Testis (tissue), 3 donors: Measurements from ENCODE around the gene CPSF4L. TPM values are rescaled to one million over a fixed set of nuclear protein-coding genes. Genes with fewer than 3 reads are reported as not detected.

Experiments used
- DNase-seq: peaks from one replicate; pipeline ENCODE4 v3.0.0-alpha.2; 2019
- H3K27ac ChIP-seq, 2 donors: fragments of 200-600 bp; sonication (generic); one replicate each; pipeline ENCODE4 v1.5.1; 2019
- H3K27me3 ChIP-seq: fragments of 200-600 bp; sonication (generic); one replicate; pipeline ENCODE4 v1.5.1; 2019
- H3K36me3 ChIP-seq: fragments of 200-600 bp; sonication (generic); one replicate; pipeline ENCODE4 v1.5.1; 2017; ENCODE audit warnings: low read depth; ENCODE audit errors: missing control alignments
- H3K4me1 ChIP-seq: fragments of 200-600 bp; sonication (generic); one replicate; pipeline ENCODE4 v1.5.1; 2019
- H3K4me3 ChIP-seq, 2 donors: fragments of 200-600 bp; sonication (generic); one replicate each; pipeline ENCODE4 v1.5.1; 2017 to 2019
- H3K9me3 ChIP-seq: fragments of 200-600 bp; sonication (generic); one replicate; pipeline ENCODE4 v1.5.1; 2017
- CTCF ChIP-seq, 3 experiments: fragments of 450-650 bp in 2 of 3; fragments of 200-600 bp in 1 of 3; sonication (generic) in 1 of 3; IDR thresholded peaks; one replicate each; pipeline ENCODE4 v1.5.1; 2016 to 2019; ENCODE audit warnings: antibody characterized with exemption in 3 of 3, mild to moderate bottlenecking in 2 of 3, moderate library complexity in 1 of 3
- POLR2A ChIP-seq: fragments of 450-650 bp; IDR thresholded peaks from one replicate; pipeline ENCODE4 v1.6.1; 2017; ENCODE audit warnings: antibody characterized with exemption, mild to moderate bottlenecking, moderate library complexity
- WGBS, 2 donors: methylation state at CpG; one replicate each; pipeline ENCODE4 v1.1.5; 2018; 5-methylcytosine and 5-hydroxymethylcytosine counted together
- intact Hi-C: fragments of 100-400 bp; cut with DNase I; formaldehyde crosslinking; loops from one replicate; pipeline ENCODE4 v1.15.1; 2023; ENCODE audit warnings: low total_unique reads
- polyA plus RNA-seq: library from polyadenylated mRNA; stranded (reverse); fragments of 350-450 nt; fragmentation: Illumina TruSeq; extraction: RNeasy Lipid Tissue Mini Kit (QIAGEN cat#74804); gene quantifications from one replicate; pipeline ENCODE4 v1.2.3, GENCODE V29; 2014; ENCODE audit warnings: low read depth, low replicate concordance; ENCODE audit not compliant: insufficient read depth
- total RNA-seq, 2 donors: library from RNA; depleted of rRNA; stranded (reverse); fragments of >200 nt; gene quantifications; one replicate each; pipeline ENCODE4 v1.2.3, GENCODE V29; 2016

CPSF4L gene
- total and polyA plus RNA-seq, 3 donors from 2014 or later = 0.79 to 0.94 TPM; not detected in 1

DNA sequence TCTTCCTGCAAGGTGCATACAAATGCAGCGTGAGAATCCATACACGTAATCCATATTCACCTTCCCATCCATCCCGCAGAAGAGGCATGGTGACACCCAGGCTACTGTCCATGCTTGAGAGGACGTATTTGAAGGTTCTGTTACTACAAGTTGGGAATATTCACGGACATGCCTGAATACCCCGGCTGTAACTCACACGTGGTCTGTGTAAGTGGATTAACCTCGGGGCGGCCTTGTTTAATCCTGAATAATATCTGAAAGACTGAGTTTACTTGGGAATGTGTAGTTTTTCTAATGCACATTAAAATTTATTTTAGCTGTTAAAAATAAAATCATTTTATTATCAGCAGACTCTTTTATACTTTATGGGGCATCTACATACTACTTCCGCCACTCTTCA is 13.1 kb downstream of the CPSF4L start:
- DNase-seq = no peak
- H3K4me1 ChIP-seq = no peaks in the 10 kb centered on the region
- H3K4me3 ChIP-seq = no peak overlapping the region
- no peaks in the 10 kb centered on the region for H3K36me3 ChIP-seq
- intact Hi-C loops = no loop called here
- no peaks in the 10 kb centered on the region for H3K9me3 ChIP-seq
- no peaks in the 10 kb centered on the region for H3K27me3 ChIP-seq
- no peak overlapping the region for H3K27ac ChIP-seq
- WGBS, 2 donors = 83 to 90% methylated on average over 10 of the region's 10 CpGs
- TF ChIP-seq CTCF (IDR thresholded peaks at IDR 0.05) = no peak
- no peak for TF ChIP-seq POLR2A

DNA sequence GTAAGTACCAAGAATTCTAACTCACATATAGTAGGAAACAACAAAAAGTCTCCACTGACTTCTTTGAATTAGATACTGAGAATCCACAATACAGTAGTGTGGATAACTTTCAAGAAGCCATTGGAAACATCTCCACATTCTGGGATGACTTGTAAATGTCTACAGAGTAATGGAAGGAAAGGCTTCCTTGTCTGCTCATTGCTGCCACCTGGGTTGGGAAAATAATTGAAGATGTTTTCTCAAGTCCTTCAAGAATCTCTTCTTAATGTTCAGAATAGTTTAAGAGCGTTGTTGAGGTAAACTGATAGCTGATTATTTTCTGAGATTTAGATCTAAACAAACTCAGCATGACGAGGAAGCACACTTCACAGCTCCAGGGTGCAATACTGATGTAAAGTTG is 14.0 kb downstream of the CPSF4L start:
- DNase-seq = no peak
- Histone ChIP-seq H3K27ac (no peak overlapping the region), H3K9me3 (no peaks in the 10 kb centered on the region), H3K27me3 (no peaks in the 10 kb centered on the region), H3K4me3 (no peak overlapping the region), H3K36me3 (no peaks in the 10 kb centered on the region), H3K4me1 (no peaks in the 10 kb centered on the region)
- 79 to 93% methylated on average over 2 of the region's 2 CpGs for WGBS, 2 donors
- TF ChIP-seq CTCF (IDR thresholded peaks at IDR 0.05) (no peak), POLR2A (no peak)
- intact Hi-C loops = no loop called here

GRCh38 chr17:73240561-73240960 is 21.1 kb downstream of the CPSF4L start:
- H3K27me3 ChIP-seq = no peaks in the 10 kb centered on the region
- no peak overlapping the region for H3K4me3 ChIP-seq
- H3K36me3 ChIP-seq = no peaks in the 10 kb centered on the region
- no peak for DNase-seq
- H3K9me3 ChIP-seq = no peaks in the 10 kb centered on the region
- no peaks in the 10 kb centered on the region for H3K4me1 ChIP-seq
- TF ChIP-seq CTCF (IDR thresholded peaks at IDR 0.05) (no peak), POLR2A (no peak)
- no peak overlapping the region for H3K27ac ChIP-seq
- WGBS, 2 donors = 51 to 68% methylated on average over 2 of the region's 2 CpGs
- intact Hi-C loops = no loop called here

DNA sequence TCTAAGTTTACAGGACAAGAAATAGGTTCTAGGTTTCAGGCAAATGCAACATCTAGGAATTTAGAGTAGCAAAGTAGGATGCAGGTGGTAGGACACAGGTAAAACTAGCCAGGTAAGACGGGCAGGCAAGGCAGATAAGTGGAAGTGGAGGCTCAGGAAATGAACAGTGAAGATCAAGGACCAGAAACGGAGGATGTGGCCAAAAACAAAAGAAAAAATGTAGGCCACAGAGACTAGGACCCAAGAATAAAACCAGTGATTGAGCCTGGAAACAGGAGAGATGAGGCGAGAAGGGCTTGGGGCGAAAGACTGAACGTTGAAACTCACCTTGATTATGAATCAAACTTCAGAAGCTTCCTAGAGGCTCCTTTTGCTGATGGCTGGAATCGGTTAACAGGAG is 24.0 kb downstream of the CPSF4L start:
- Histone ChIP-seq H3K4me1 (peaks cover 6% of the 10 kb centered on the region), H3K27ac (no peak overlapping the region), H3K27me3 (no peaks in the 10 kb centered on the region), H3K9me3 (no peaks in the 10 kb centered on the region), H3K36me3 (no peaks in the 10 kb centered on the region), H3K4me3 (no peak overlapping the region)
- intact Hi-C loops = no loop called here
- TF ChIP-seq CTCF (IDR thresholded peaks at IDR 0.05) (no peak), POLR2A (no peak)
- 77 to 78% methylated on average over 6 of the region's 6 CpGs for WGBS, 2 donors
- no peak for DNase-seq

DNA sequence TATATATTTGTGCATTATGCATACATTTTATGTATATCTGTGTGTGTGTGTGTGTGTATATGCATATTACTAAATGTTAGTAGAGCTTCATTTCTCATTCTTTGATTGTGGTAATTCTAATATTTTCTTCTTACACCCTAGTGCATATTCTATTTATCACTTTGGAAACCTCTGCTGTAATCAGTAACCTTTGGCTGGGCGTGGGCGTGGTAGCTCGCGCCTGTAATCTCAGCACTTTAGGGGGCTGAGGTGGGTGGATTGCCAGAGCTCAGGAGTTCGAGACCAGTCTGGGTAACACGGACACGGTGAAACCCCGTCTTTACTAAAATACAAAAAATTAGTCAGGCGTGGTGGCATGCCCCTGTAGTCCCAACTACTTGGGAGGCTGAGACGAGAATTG is 26.9 kb downstream of the CPSF4L start:
- H3K4me3 ChIP-seq = no peak overlapping the region
- no peak for DNase-seq
- H3K27me3 ChIP-seq = no peaks in the 10 kb centered on the region
- 86 to 89% methylated on average over 10 of the region's 10 CpGs for WGBS, 2 donors
- TF ChIP-seq CTCF (IDR thresholded peaks at IDR 0.05) = no peak
- no peak for TF ChIP-seq POLR2A
- intact Hi-C loops = no loop called here
- peaks cover 11% of the 10 kb centered on the region for H3K4me1 ChIP-seq
- H3K9me3 ChIP-seq = no peaks in the 10 kb centered on the region
- no peak overlapping the region for H3K27ac ChIP-seq
- H3K36me3 ChIP-seq = no peaks in the 10 kb centered on the region
